Suppressor macrophage treated with lipopolysaccharide for 4 hours (primary cell): ENCODE data around the gene SMURF2.
A peak's percentile ranks its signal among the peaks of the same experiment; 100 is the strongest.

Experiments used
- DNase-seq: peaks from one replicate; pipeline ENCODE4 v3.0.0-alpha.2; 2020

The SMURF2 gene

GRCh38 chr17:64500487-64500859 is 161.6 kb downstream of the SMURF2 start:
- DNase-seq: no peak

GRCh38 chr17:64499805-64500486 is 162.2 kb downstream of the SMURF2 start:
- DNase-seq: no peak

- DNase-seq: no peak
Observed at GRCh38 chr17:64498308-64499203, 163.6 kb downstream of the SMURF2 start.

GRCh38 chr17:64497565-64498035 is 164.5 kb downstream of the SMURF2 start:
- no peak for DNase-seq

GRCh38 chr17:64496786-64497564 is 165.1 kb downstream of the SMURF2 start, which contains the start of gene POLG2:
Gene POLG2, minus strand, starts transcription at chr17:64497054. Its CDS starts 86 bp downstream, at chr17:64496968.
- DNase-seq: peak; percentile 95

- peak; percentile 46 for DNase-seq
Observed at GRCh38 chr17:64496348-64496785, 165.7 kb downstream of the SMURF2 start.
